ENCODE measurements around the gene GRK3.
A peak's percentile ranks its signal among the peaks of the same experiment; 100 is the strongest.
"Not testable (repeated sequence)": the region's sequence is repeated elsewhere in the genome, so short reads cannot be mapped to it uniquely, and the experiment has no call there.

GRK3 gene

GRCh38 chr22:25562966-25563760 lies 1.3 kb upstream of the GRK3 start:
- not testable (repeated sequence) for H3K9me3 ChIP-seq (ENCODE audit: control insufficient read depth in 2 of 2, low read length in 2 of 2); H3K27ac ChIP-seq (ENCODE audit: low read depth in 2 of 2, low read length in 2 of 2); H3K9ac ChIP-seq (ENCODE audit: low read depth in 1 of 2, low read length in 2 of 2); H3K4me1 ChIP-seq (ENCODE audit: control insufficient read depth in 2 of 2, insufficient read depth in 2 of 2, low read length in 2 of 2); H3K36me3 ChIP-seq (ENCODE audit: control insufficient read depth in 2 of 2, insufficient read depth in 2 of 2, low read length in 2 of 2); H3K27me3 ChIP-seq (ENCODE audit: control insufficient read depth in 2 of 2, insufficient read depth in 2 of 2, low read length in 2 of 2)
- peak overlapping the region in 1 of 2 donors; percentile 68 for H3K4me3 ChIP-seq (ENCODE audit: low read length in 2 of 2)

DNA sequence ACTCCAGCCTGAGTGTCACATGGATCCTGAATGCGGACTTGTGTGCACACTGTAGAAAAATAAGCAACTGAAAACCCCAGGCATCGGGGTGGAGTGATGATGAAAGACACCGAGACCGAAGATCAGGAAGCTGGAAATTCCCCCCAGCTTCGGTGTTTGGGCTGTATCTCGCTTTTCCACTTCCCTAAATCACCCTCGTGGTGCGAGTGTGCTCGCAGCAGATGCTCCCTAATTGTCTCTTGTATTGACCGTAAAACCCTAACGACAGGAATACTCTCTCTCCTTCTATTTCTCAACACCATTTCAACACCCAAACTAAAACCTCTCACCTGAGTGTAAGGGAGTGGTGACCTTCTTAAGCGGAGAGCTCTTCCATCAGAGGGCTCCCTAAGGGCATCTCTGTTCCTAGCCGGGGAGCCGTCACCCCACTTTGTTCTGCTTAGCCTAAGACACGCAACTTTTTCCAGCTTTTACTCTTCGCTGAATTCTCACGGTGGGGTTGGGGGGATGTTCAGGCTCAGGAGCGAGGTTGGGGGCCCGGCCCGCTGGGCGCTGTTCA lies 635 bp upstream of the GRK3 start:
- H3K4me1 ChIP-seq (ENCODE audit: control insufficient read depth in 2 of 2, insufficient read depth in 2 of 2, low read length in 2 of 2) = peaks cover 3% of the 10 kb centered on the region in 2 donors
- H3K9ac ChIP-seq (ENCODE audit: low read depth in 1 of 2, low read length in 2 of 2) = peak overlapping the region; percentile 14 to 39
- no peaks in the 10 kb centered on the region for H3K36me3 ChIP-seq (ENCODE audit: control insufficient read depth in 2 of 2, insufficient read depth in 2 of 2, low read length in 2 of 2)
- no peaks in the 10 kb centered on the region for H3K9me3 ChIP-seq (ENCODE audit: control insufficient read depth in 2 of 2, low read length in 2 of 2)
- no peaks in the 10 kb centered on the region for H3K27me3 ChIP-seq (ENCODE audit: control insufficient read depth in 2 of 2, insufficient read depth in 2 of 2, low read length in 2 of 2)
- H3K4me3 ChIP-seq (ENCODE audit: low read length in 2 of 2) = peak overlapping the region; percentile 65 to 68
- H3K27ac ChIP-seq (ENCODE audit: low read depth in 2 of 2, low read length in 2 of 2) = peak overlapping the region; percentile 37 to 63

- peak overlapping the region; percentile 22 to 48 for H3K27ac ChIP-seq (ENCODE audit: low read depth in 2 of 2, low read length in 2 of 2)
- peaks cover 3% of the 10 kb centered on the region in 2 donors for H3K4me1 ChIP-seq (ENCODE audit: control insufficient read depth in 2 of 2, insufficient read depth in 2 of 2, low read length in 2 of 2)
These were observed 653 bp downstream of the GRK3 start for GRCh38 chr22:25564979-25565677.

GRCh38 chr22:25566186-25566897 lies 1.9 kb downstream of the GRK3 start:
- Histone ChIP-seq H3K27me3 (ENCODE audit: control insufficient read depth in 2 of 2, insufficient read depth in 2 of 2, low read length in 2 of 2) (no peaks in the 10 kb centered on the region), H3K9ac (ENCODE audit: low read depth in 1 of 2, low read length in 2 of 2) (no peak overlapping the region), H3K4me3 (ENCODE audit: low read length in 2 of 2) (peak overlapping the region in 1 of 2 donors; percentile 59), H3K27ac (ENCODE audit: low read depth in 2 of 2, low read length in 2 of 2) (no peak overlapping the region), H3K9me3 (ENCODE audit: control insufficient read depth in 2 of 2, low read length in 2 of 2) (no peaks in the 10 kb centered on the region), H3K36me3 (ENCODE audit: control insufficient read depth in 2 of 2, insufficient read depth in 2 of 2, low read length in 2 of 2) (no peaks in the 10 kb centered on the region), H3K4me1 (ENCODE audit: control insufficient read depth in 2 of 2, insufficient read depth in 2 of 2, low read length in 2 of 2) (peaks cover 3% of the 10 kb centered on the region in 2 donors)

More at GRCh38 chr22:25564979-25565677, 653 bp downstream of the GRK3 start:
- Histone ChIP-seq H3K9ac (ENCODE audit: low read depth in 1 of 2, low read length in 2 of 2) (peak overlapping the region; percentile 54 to 56), H3K36me3 (ENCODE audit: control insufficient read depth in 2 of 2, insufficient read depth in 2 of 2, low read length in 2 of 2) (no peaks in the 10 kb centered on the region), H3K4me3 (ENCODE audit: low read length in 2 of 2) (peak overlapping the region; percentile 66 to 72), H3K9me3 (ENCODE audit: control insufficient read depth in 2 of 2, low read length in 2 of 2) (no peaks in the 10 kb centered on the region), H3K27me3 (ENCODE audit: control insufficient read depth in 2 of 2, insufficient read depth in 2 of 2, low read length in 2 of 2) (no peaks in the 10 kb centered on the region)

- H3K9ac ChIP-seq (ENCODE audit: low read depth in 1 of 2, low read length in 2 of 2) = no peak overlapping the region
- no peaks in the 10 kb centered on the region for H3K9me3 ChIP-seq (ENCODE audit: control insufficient read depth in 2 of 2, low read length in 2 of 2)
- no peaks in the 10 kb centered on the region for H3K36me3 ChIP-seq (ENCODE audit: control insufficient read depth in 2 of 2, insufficient read depth in 2 of 2, low read length in 2 of 2)
- peak overlapping the region in 1 of 2 donors; percentile 59 for H3K4me3 ChIP-seq (ENCODE audit: low read length in 2 of 2)
- H3K4me1 ChIP-seq (ENCODE audit: control insufficient read depth in 2 of 2, insufficient read depth in 2 of 2, low read length in 2 of 2) = peaks cover 3% of the 10 kb centered on the region in 2 donors
- H3K27me3 ChIP-seq (ENCODE audit: control insufficient read depth in 2 of 2, insufficient read depth in 2 of 2, low read length in 2 of 2) = no peaks in the 10 kb centered on the region
- H3K27ac ChIP-seq (ENCODE audit: low read depth in 2 of 2, low read length in 2 of 2) = no peak overlapping the region
These were observed 2.4 kb downstream of the GRK3 start for GRCh38 chr22:25566898-25567235.

DNA sequence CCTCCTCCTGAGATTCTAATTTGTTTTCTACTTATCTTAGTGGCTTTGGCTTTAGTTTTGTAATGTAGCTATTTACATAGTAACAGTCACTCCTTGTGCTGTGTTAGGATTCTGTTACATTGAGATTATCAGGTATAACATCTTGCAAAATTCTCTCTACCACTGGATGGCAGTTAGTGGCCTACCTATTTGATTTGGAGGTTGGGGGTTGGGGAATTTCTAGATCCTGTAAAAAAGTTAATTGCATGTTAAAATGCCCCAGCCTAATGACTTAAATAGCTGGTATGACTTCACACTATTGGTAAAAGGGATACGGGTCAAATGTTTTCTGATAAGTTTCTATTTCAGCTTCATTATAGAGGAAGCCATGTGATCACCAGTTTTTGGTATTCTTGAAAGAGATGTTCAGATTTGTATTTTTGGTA lies 2.8 kb downstream of the GRK3 start:
- Histone ChIP-seq H3K36me3 (ENCODE audit: control insufficient read depth in 2 of 2, insufficient read depth in 2 of 2, low read length in 2 of 2) (no peaks in the 10 kb centered on the region), H3K9ac (ENCODE audit: low read depth in 1 of 2, low read length in 2 of 2) (no peak overlapping the region), H3K4me3 (ENCODE audit: low read length in 2 of 2) (no peak overlapping the region), H3K4me1 (ENCODE audit: control insufficient read depth in 2 of 2, insufficient read depth in 2 of 2, low read length in 2 of 2) (peaks cover 3% of the 10 kb centered on the region in 2 donors), H3K9me3 (ENCODE audit: control insufficient read depth in 2 of 2, low read length in 2 of 2) (no peaks in the 10 kb centered on the region), H3K27me3 (ENCODE audit: control insufficient read depth in 2 of 2, insufficient read depth in 2 of 2, low read length in 2 of 2) (no peaks in the 10 kb centered on the region), H3K27ac (ENCODE audit: low read depth in 2 of 2, low read length in 2 of 2) (no peak overlapping the region)

GRCh38 chr22:25568066-25568465 lies 3.6 kb downstream of the GRK3 start:
- H3K36me3 ChIP-seq (ENCODE audit: control insufficient read depth in 2 of 2, insufficient read depth in 2 of 2, low read length in 2 of 2); H3K9ac ChIP-seq (ENCODE audit: low read depth in 1 of 2, low read length in 2 of 2); H3K27me3 ChIP-seq (ENCODE audit: control insufficient read depth in 2 of 2, insufficient read depth in 2 of 2, low read length in 2 of 2); H3K9me3 ChIP-seq (ENCODE audit: control insufficient read depth in 2 of 2, low read length in 2 of 2); H3K27ac ChIP-seq (ENCODE audit: low read depth in 2 of 2, low read length in 2 of 2); H3K4me3 ChIP-seq (ENCODE audit: low read length in 2 of 2); H3K4me1 ChIP-seq (ENCODE audit: control insufficient read depth in 2 of 2, insufficient read depth in 2 of 2, low read length in 2 of 2): not testable (repeated sequence)

GRCh38 chr22:25569361-25569760 lies 4.9 kb downstream of the GRK3 start:
- Histone ChIP-seq H3K9me3 (ENCODE audit: control insufficient read depth in 2 of 2, low read length in 2 of 2) (no peaks in the 10 kb centered on the region), H3K27ac (ENCODE audit: low read depth in 2 of 2, low read length in 2 of 2) (no peak overlapping the region), H3K4me3 (ENCODE audit: low read length in 2 of 2) (no peak overlapping the region), H3K27me3 (ENCODE audit: control insufficient read depth in 2 of 2, insufficient read depth in 2 of 2, low read length in 2 of 2) (no peaks in the 10 kb centered on the region), H3K4me1 (ENCODE audit: control insufficient read depth in 2 of 2, insufficient read depth in 2 of 2, low read length in 2 of 2) (peaks cover 0 to 3% of the 10 kb centered on the region in 2 donors), H3K9ac (ENCODE audit: low read depth in 1 of 2, low read length in 2 of 2) (no peak overlapping the region), H3K36me3 (ENCODE audit: control insufficient read depth in 2 of 2, insufficient read depth in 2 of 2, low read length in 2 of 2) (no peaks in the 10 kb centered on the region)

- H3K27ac ChIP-seq (ENCODE audit: low read depth in 2 of 2, low read length in 2 of 2) = no peak overlapping the region
- H3K4me3 ChIP-seq (ENCODE audit: low read length in 2 of 2) = no peak overlapping the region
- peaks cover 0 to 3% of the 10 kb centered on the region in 2 donors for H3K4me1 ChIP-seq (ENCODE audit: control insufficient read depth in 2 of 2, insufficient read depth in 2 of 2, low read length in 2 of 2)
- no peaks in the 10 kb centered on the region for H3K36me3 ChIP-seq (ENCODE audit: control insufficient read depth in 2 of 2, insufficient read depth in 2 of 2, low read length in 2 of 2)
- no peaks in the 10 kb centered on the region for H3K9me3 ChIP-seq (ENCODE audit: control insufficient read depth in 2 of 2, low read length in 2 of 2)
- H3K27me3 ChIP-seq (ENCODE audit: control insufficient read depth in 2 of 2, insufficient read depth in 2 of 2, low read length in 2 of 2) = no peaks in the 10 kb centered on the region
- no peak overlapping the region for H3K9ac ChIP-seq (ENCODE audit: low read depth in 1 of 2, low read length in 2 of 2)
These were observed 5.5 kb downstream of the GRK3 start for GRCh38 chr22:25569983-25570382.

- Histone ChIP-seq H3K4me3 (ENCODE audit: low read length in 2 of 2) (no peak overlapping the region), H3K9me3 (ENCODE audit: control insufficient read depth in 2 of 2, low read length in 2 of 2) (no peaks in the 10 kb centered on the region), H3K27me3 (ENCODE audit: control insufficient read depth in 2 of 2, insufficient read depth in 2 of 2, low read length in 2 of 2) (no peaks in the 10 kb centered on the region), H3K4me1 (ENCODE audit: control insufficient read depth in 2 of 2, insufficient read depth in 2 of 2, low read length in 2 of 2) (peaks cover 0 to 2% of the 10 kb centered on the region in 2 donors), H3K36me3 (ENCODE audit: control insufficient read depth in 2 of 2, insufficient read depth in 2 of 2, low read length in 2 of 2) (no peaks in the 10 kb centered on the region), H3K27ac (ENCODE audit: low read depth in 2 of 2, low read length in 2 of 2) (no peak overlapping the region), H3K9ac (ENCODE audit: low read depth in 1 of 2, low read length in 2 of 2) (no peak overlapping the region)
These were observed 6.0 kb downstream of the GRK3 start for GRCh38 chr22:25570486-25570885.

Measured in mucosa of rectum (tissue), 2 donors.